Muscle layer of duodenum (tissue), 2 donors: ENCODE data around the gene KRTAP10-5.

Experiments used
- H3K27ac ChIP-seq: one replicate; pipeline ENCODE4 v1.7.0; 2013; ENCODE audit warnings: mild to moderate bottlenecking, low read length
- H3K27me3 ChIP-seq: one replicate; pipeline ENCODE4 v1.7.0; 2013; ENCODE audit warnings: low read depth, mild to moderate bottlenecking, control low read depth, low read length
- H3K36me3 ChIP-seq, 2 donors: one replicate each; pipeline ENCODE4 v1.7.0; 2013; ENCODE audit warnings: low read length in 2 of 2, control low read depth in 1 of 2, mild to moderate bottlenecking in 1 of 2; ENCODE audit not compliant: insufficient read depth in 2 of 2, control insufficient read depth in 1 of 2
- H3K4me1 ChIP-seq, 2 donors: one replicate each; pipeline ENCODE4 v1.7.0; 2013; ENCODE audit warnings: low read length in 2 of 2, mild to moderate bottlenecking in 2 of 2, control low read depth in 1 of 2, moderate library complexity in 1 of 2; ENCODE audit not compliant: insufficient read depth in 2 of 2, control insufficient read depth in 1 of 2
- H3K4me3 ChIP-seq, 2 donors: one replicate each; pipeline ENCODE4 v1.7.0; 2013; ENCODE audit warnings: low read length in 2 of 2, low read depth in 1 of 2, mild to moderate bottlenecking in 1 of 2
- H3K9me3 ChIP-seq, 2 donors: one replicate each; pipeline ENCODE4 v1.7.0; 2013; ENCODE audit warnings: low read length in 2 of 2, control low read depth in 1 of 2, mild to moderate bottlenecking in 1 of 2; ENCODE audit not compliant: control insufficient read depth in 1 of 2
- donor health status: healthy.

Gene KRTAP10-5

DNA sequence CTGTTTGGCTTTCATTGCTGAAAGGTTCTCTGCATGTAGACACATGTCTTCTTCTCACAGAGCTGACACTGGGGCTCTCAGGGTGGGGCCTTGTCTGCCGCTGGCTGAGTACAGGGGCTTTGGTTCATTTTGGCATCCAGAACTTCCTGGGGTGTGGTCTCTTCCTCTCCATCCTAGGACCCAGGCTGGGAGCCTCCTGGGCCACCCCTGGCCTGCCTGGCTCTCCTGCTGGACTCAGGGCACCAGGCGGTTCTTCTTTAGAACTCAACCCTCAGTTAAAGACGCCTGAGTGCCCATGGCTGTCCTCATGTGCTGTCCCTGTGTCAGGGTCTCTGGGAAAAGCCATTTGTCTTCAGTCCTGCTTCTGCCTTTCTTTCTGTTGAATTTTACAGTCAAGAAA, 5.5 kb upstream of the KRTAP10-5 start:
- Histone ChIP-seq H3K4me3 (no peak overlapping the region), H3K27ac (no peak overlapping the region), H3K4me1 (peaks cover 0 to 3% of the 10 kb centered on the region in 2 donors), H3K27me3 (no peaks in the 10 kb centered on the region), H3K36me3 (no peaks in the 10 kb centered on the region), H3K9me3 (peaks cover 0 to 17% of the 10 kb centered on the region in 2 donors)

DNA sequence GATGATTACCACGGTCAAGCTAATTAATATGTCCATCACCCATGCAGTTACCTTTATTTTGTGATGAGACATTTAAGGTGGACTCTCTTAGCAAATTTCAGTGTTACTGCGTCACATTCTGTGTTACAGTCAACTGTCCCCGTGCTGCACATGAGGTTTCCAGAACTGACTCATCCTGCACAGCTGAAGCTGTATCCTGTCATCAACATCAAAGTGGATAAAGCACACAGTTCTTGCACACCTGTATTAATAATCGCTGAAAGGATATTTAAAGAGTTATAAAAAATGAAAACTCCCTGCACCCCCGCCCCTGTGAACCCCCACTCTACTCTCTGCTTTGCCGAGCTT, 3.4 kb upstream of the KRTAP10-5 start:
- Histone ChIP-seq H3K36me3 (no peaks in the 10 kb centered on the region), H3K9me3 (peaks cover 0 to 22% of the 10 kb centered on the region in 2 donors), H3K27me3 (no peaks in the 10 kb centered on the region), H3K27ac (no peak overlapping the region), H3K4me3 (no peak overlapping the region), H3K4me1 (peaks cover 0 to 3% of the 10 kb centered on the region in 2 donors)

DNA sequence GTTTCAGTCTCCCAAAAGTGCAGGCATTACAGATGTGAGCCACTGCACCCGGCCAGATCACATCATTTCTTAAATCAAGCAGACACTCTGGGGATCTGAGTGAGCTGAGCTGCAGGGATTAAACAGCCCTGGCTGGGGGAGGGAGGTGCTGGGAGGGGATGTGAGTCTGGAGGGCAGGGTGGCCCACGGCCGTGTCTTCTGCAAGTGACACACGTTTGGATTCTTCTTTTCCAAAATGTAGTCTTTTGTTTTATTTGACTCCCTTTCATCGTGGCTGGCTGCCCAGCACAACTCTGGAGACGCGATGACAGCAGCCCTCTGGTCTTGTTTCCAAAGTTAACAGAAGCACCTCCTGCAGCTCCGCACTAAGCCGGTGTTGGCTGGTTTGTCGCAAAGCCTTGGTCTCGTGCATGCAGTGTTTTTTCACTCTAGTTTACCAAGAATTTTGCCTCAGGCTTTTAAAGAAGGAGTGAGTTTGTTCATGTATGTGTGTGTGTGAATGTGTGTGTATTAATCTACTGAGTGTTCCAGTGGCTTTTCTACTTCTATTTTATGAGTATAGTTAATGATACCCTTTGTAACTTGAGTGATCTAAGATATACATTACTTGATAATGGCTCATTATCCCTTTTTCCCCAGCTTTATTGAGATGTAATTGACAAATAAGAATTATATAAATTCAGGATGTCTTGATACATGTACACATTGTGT, 2.8 kb upstream of the KRTAP10-5 start:
- no peaks in the 10 kb centered on the region for H3K27me3 ChIP-seq

DNA sequence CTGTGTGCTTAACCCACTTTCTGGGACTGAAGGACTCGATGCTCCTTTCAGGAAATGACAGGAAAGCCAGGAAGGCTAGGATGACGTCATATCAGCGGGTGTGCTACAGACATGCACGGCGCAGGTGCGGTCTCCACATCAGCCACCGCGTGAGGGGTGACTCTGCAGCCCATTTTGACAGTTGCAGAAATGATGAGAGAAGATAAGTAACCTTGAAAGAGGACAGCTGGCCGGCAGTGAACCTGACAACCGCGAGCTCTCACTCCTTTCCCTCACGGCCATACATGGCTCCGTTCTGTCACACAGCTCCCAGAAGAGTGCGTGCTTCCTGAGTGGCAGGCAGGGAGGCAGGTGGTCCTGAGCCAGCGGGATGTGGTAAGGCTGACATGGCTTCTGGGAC, 1.7 kb upstream of the KRTAP10-5 start:
- no peak overlapping the region for H3K27ac ChIP-seq
- H3K4me3 ChIP-seq, result no peak overlapping the region
- H3K27me3 ChIP-seq, result no peaks in the 10 kb centered on the region
- H3K36me3 ChIP-seq, result no peaks in the 10 kb centered on the region
- peaks cover 0 to 3% of the 10 kb centered on the region in 2 donors for H3K4me1 ChIP-seq
- H3K9me3 ChIP-seq, result peaks cover 0 to 31% of the 10 kb centered on the region in 2 donors

More for the DNA sequence above, 2.8 kb upstream of the KRTAP10-5 start:
- Histone ChIP-seq H3K4me3 (no peak overlapping the region), H3K9me3 (peaks cover 0 to 24% of the 10 kb centered on the region in 2 donors), H3K36me3 (no peaks in the 10 kb centered on the region), H3K27ac (no peak overlapping the region), H3K4me1 (peaks cover 0 to 3% of the 10 kb centered on the region in 2 donors)

DNA sequence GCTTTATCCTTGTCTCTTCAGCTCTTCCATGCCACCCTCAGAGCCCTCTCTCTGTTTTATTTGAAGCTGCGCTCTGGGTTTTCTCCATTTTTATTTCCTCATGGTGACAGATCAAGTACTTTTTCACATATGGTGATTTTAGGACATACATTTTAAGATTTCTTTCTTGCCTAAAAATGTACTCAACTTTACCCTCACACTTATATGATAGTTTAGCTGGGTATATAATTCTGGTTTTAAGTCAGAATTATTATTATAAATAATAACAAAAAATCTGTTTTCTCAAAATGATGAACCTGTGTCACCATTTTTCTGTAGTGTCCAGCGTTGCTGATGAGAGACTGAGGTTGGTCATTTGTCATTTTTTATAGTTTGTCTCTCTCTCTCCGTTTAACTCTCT, 754 bp upstream of the KRTAP10-5 start:
- H3K4me3 ChIP-seq, result no peak overlapping the region
- no peak overlapping the region for H3K27ac ChIP-seq
- no peaks in the 10 kb centered on the region for H3K27me3 ChIP-seq
- peaks cover 5 to 31% of the 10 kb centered on the region in 2 donors for H3K9me3 ChIP-seq
- peaks cover 0 to 3% of the 10 kb centered on the region in 2 donors for H3K4me1 ChIP-seq
- no peaks in the 10 kb centered on the region for H3K36me3 ChIP-seq

DNA sequence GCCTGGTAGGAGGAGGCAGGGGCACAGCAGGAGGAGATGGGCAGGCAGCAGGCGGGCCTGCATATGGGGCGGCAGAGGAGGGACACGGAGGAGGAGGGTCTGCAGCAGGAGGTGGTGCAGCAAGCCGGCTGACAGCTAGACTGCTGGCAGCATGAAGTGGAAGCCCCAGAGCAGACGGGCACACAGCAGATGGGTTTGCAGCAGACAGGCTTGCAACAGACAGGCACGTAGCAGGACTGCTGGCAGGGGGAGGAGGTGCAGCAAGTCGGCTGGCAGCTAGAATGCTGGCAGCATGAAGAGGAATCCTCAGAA, 615 bp downstream of the KRTAP10-5 start:
- Histone ChIP-seq H3K9me3 (peaks cover 5 to 27% of the 10 kb centered on the region in 2 donors), H3K4me3 (no peak overlapping the region), H3K4me1 (peaks cover 0 to 3% of the 10 kb centered on the region in 2 donors), H3K27me3 (no peaks in the 10 kb centered on the region), H3K27ac (no peak overlapping the region), H3K36me3 (no peaks in the 10 kb centered on the region)

DNA sequence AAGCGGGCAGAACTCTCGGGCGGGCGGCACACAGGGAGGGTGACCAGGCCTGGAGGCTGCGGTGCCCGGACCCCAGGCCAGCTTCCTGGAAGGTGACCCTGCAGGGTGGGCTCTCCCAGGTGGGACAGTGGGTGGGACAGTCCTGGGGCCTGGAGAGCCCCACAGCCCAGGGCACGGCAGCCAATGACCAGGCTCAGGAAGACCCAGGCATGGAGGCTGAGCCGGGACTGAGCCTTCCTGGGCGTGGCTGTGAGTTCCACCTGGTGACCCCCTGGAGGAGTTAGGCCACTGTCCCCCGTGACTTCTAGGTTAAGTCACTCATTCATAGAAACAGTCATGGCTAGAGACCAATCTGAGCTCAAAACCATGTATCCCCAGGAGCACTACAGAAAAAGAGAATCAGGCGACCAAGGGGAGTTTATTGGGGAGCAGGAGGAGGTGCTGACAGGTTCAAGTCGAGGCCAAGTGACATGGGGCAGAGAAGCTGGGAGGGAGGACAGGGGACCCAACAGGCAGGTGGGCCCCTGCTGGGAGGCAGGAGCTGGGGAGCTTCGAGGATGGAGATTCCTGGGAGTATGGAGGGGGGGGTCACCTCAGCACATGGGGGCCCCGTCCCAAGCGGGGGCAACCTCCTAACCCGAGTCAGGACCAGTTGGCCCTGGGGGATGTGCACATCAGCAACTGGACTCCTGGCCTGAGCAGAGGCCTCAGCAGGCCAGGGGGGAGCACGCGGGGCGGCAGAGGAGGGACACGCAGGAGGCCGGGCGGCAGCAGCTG, 1.2 kb downstream of the KRTAP10-5 start:
- no peak overlapping the region for H3K27ac ChIP-seq
- H3K36me3 ChIP-seq, result no peaks in the 10 kb centered on the region
- H3K4me3 ChIP-seq, result no peak overlapping the region

DNA sequence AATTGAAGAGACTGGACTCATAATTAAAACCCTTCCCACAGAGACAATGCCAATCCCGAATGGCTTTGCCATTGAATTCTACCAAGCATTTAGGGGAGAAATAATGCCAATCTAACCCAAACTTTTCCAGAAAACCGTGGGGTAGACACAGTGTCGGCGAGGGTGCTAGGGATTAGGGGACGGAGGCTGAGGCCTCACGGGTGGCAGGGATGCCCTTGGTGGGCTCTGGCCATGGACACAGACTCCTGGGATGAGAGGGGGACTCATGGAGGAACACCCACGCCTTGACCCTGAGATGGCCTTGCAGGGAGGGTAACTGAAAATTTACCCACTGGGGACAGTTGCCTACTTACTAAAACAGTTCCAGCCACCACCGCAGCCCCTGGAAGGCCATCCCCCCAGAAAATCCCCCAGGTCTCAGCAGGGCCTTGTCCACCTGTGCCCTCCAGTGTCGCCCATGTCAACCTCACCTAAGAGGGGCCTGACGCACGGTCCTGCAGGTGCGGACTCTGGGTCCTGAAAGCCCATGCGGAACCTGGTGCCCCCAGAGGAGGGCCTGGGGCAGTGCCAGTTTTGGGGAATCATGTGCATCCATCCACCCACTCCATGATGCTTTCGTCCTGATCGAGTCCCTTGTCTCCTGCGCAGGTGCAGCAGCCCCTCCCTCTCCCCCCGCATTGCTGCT, 1.9 kb downstream of the KRTAP10-5 start:
- no peaks in the 10 kb centered on the region for H3K4me1 ChIP-seq
- no peak overlapping the region for H3K27ac ChIP-seq
- no peak overlapping the region for H3K4me3 ChIP-seq
- H3K9me3 ChIP-seq, result peaks cover 5 to 27% of the 10 kb centered on the region in 2 donors
- no peaks in the 10 kb centered on the region for H3K27me3 ChIP-seq
- H3K36me3 ChIP-seq, result no peaks in the 10 kb centered on the region

More for the DNA sequence above, 1.2 kb downstream of the KRTAP10-5 start:
- Histone ChIP-seq H3K4me1 (peaks cover 0 to 1% of the 10 kb centered on the region in 2 donors), H3K9me3 (peaks cover 5 to 27% of the 10 kb centered on the region in 2 donors), H3K27me3 (no peaks in the 10 kb centered on the region)

DNA sequence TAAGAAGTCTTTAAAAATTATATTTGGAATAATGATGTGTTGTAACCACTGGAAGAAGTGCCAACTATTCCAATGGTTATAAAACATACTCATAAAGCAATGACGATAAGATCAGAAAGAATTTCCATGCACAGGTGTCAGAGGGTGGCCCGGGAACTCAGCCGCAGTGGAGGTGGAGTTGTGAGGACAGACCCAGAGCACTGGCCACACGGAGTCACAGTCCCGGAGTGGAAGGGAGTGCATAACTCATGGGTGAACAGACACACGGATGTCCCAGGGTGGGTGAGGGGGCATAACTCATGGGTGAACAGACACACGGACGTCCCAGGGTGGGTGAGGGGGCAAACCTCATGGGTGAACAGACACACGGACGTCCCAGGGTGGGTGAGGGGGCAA, 4.4 kb downstream of the KRTAP10-5 start:
- Histone ChIP-seq H3K27me3 (no peaks in the 10 kb centered on the region), H3K36me3 (no peaks in the 10 kb centered on the region), H3K4me1 (no peaks in the 10 kb centered on the region), H3K9me3 (peaks cover 8 to 23% of the 10 kb centered on the region in 2 donors), H3K4me3 (no peak overlapping the region), H3K27ac (no peak overlapping the region)

DNA sequence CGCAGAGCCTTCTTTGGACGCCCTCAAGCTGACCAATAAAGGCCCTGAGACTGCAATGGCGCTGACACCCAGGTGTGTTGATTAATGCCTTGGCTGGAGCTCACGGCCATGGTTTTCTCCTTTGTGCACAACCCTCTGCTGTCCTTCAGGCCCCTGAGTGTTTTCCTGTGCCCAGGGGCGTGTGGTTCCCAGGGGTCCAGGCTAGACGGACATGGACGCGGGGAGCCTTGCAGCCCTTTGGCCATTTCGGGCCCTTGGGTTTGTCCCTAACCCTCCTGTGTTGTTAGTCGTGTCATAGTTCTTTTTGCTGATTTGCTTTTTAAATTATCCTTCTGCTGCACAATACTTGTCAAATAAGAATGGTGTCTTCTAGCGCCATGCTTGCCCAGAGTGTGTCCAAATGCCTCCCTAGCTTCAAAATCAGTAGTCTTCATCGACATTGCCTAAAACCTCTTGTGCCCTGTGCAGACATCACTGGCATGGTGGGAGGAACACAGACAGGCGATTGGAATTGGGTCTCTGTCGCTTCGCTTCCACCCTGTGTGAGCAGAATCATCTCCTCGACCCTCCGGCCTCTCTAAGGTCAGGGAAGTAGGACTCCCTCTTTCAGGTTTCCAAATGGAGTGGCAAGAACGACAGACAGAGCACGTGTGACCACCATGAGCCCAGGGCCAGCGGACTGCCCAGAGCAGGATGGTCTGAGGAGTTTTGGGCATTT, 4.9 kb downstream of the KRTAP10-5 start:
- Histone ChIP-seq H3K36me3 (no peaks in the 10 kb centered on the region), H3K27me3 (no peaks in the 10 kb centered on the region), H3K4me1 (no peaks in the 10 kb centered on the region), H3K27ac (no peak overlapping the region), H3K4me3 (no peak overlapping the region), H3K9me3 (peaks cover 8 to 24% of the 10 kb centered on the region in 2 donors)
